ENCODE results near the gene SLC2A1.
"Not testable (repeated sequence)": the region's sequence is repeated elsewhere in the genome, so short reads cannot be mapped to it uniquely, and the experiment has no call there.

The SLC2A1 gene

GRCh38 chr1:42927274-42927841 lies 31.3 kb downstream of the SLC2A1 start:
- DNase-seq: no peak

- DNase-seq: no peak
Measured at GRCh38 chr1:42926879-42927242, 31.8 kb downstream of the SLC2A1 start.

GRCh38 chr1:42926235-42926878 lies 32.3 kb downstream of the SLC2A1 start:
- no peak for DNase-seq

GRCh38 chr1:42924851-42925760 lies 33.6 kb downstream of the SLC2A1 start:
- DNase-seq: no peak

GRCh38 chr1:42924082-42924850 lies 34.4 kb downstream of the SLC2A1 start:
- peak; percentile 91 for DNase-seq

- DNase-seq: no peak
Measured at GRCh38 chr1:42923367-42924081, 35.1 kb downstream of the SLC2A1 start.

- peak; percentile 37 for DNase-seq
Measured at GRCh38 chr1:42922687-42923366, 35.8 kb downstream of the SLC2A1 start.

GRCh38 chr1:42921769-42922168 lies 36.9 kb downstream of the SLC2A1 start:
- no peak for DNase-seq

GRCh38 chr1:42919651-42920050 lies 39.0 kb downstream of the SLC2A1 start:
- DNase-seq: not testable (repeated sequence)

GRCh38 chr1:42917241-42917495 lies 41.5 kb downstream of the SLC2A1 start:
- DNase-seq: no peak

GRCh38 chr1:42915456-42915855 lies 43.2 kb downstream of the SLC2A1 start:
- no peak for DNase-seq

- DNase-seq: no peak
Measured at GRCh38 chr1:42914092-42914627, 44.5 kb downstream of the SLC2A1 start.

- DNase-seq: peak; percentile 43
Measured at GRCh38 chr1:42913426-42914091, 45.1 kb downstream of the SLC2A1 start.

- DNase-seq: no peak
Measured at GRCh38 chr1:42910985-42911384, 47.7 kb downstream of the SLC2A1 start.

GRCh38 chr1:42908046-42908445 lies 50.6 kb downstream of the SLC2A1 start:
- no peak for DNase-seq

- no peak for DNase-seq
Measured at GRCh38 chr1:42904434-42904833, 54.2 kb downstream of the SLC2A1 start.

- DNase-seq: not testable (repeated sequence)
Measured at GRCh38 chr1:42899960-42900359, 58.7 kb downstream of the SLC2A1 start.

- no peak for DNase-seq
Measured at GRCh38 chr1:42891465-42892138, 67.1 kb downstream of the SLC2A1 start.

GRCh38 chr1:42889264-42889663 lies 69.4 kb downstream of the SLC2A1 start:
- no peak for DNase-seq

GRCh38 chr1:42888013-42888633 lies 70.5 kb downstream of the SLC2A1 start:
- no peak for DNase-seq

Measured in NCI-H524 treated with DMSO at 0.1 percent for 48 hours (cell line).